ENCODE results near the gene CFAP47.
"Not testable (repeated sequence)": the region's sequence is repeated elsewhere in the genome, so short reads cannot be mapped to it uniquely, and the experiment has no call there.

The CFAP47 gene

DNA sequence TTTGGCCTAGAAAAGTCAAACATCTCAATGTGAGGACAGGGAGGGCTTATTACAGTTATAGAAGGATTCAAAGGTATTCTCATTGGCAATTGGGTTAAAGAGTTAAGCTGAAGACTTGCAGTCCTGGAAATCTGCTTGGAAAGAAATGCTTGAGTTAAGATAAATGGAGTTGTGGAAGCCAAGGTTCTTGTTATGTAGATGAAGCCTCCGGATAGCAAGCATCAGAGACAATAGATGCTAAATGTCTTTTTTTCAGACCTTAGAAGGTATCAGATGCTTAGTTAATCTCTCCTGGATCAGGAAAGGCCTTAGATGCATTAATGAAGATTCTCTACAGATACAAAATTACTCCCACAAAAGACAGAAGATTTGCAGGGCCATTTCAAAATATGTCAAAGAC is 299.3 kb downstream of the CFAP47 start:
- TF ChIP-seq, protein P1, sequence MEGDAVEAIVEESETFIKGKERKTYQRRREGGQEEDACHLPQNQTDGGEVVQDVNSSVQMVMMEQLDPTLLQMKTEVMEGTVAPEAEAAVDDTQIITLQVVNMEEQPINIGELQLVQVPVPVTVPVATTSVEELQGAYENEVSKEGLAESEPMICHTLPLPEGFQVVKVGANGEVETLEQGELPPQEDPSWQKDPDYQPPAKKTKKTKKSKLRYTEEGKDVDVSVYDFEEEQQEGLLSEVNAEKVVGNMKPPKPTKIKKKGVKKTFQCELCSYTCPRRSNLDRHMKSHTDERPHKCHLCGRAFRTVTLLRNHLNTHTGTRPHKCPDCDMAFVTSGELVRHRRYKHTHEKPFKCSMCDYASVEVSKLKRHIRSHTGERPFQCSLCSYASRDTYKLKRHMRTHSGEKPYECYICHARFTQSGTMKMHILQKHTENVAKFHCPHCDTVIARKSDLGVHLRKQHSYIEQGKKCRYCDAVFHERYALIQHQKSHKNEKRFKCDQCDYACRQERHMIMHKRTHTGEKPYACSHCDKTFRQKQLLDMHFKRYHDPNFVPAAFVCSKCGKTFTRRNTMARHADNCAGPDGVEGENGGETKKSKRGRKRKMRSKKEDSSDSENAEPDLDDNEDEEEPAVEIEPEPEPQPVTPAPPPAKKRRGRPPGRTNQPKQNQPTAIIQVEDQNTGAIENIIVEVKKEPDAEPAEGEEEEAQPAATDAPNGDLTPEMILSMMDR (IDR thresholded peaks at IDR 0.05; ENCODE audit: insufficient read depth, low read length, poor library complexity, severe bottlenecking): no peak
- no peak for TF ChIP-seq EZH2phosphoT487 (conservative IDR thresholded peaks at IDR 0.05; ENCODE audit: low read length)
- Histone ChIP-seq H3K27me3 (ENCODE audit: low read length) (no peaks in the 10 kb centered on the region), H3F3A (ENCODE audit: insufficient read depth) (no peaks in the 10 kb centered on the region)

DNA sequence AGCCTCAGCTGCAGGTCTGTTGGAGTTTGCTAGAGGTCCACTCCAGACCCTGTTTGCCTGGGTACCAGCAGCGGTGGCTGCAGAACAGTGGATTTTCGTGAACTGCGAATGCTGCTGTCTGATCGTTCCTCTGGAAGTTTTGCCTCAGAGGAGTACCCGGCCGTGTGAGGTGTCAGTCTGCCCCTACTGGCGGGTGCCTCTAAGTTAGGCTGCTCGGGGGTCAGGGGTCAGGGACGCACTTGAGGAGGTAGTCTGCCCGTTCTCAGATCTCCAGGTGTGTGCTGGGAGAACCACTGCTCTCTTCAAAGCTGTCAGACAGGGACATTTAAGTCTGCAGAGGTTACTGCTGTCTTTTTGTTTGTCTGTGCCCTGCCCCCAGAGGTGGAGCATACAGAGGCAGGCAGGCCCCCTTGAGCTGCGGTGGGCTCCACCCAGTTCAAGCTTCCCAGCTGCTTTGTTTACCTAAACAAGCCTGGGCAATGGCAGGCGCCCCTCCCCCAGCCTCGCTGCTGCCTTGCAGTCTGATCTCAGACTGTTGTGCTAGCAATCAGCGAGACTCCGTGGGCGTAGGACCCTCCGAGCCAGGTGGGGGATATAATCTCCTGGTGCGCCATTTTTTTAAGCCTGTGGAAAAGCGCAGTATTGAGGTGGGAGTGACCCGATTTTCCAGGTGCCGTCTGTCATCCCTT is 315.4 kb downstream of the CFAP47 start:
- H3K36me3 ChIP-seq (ENCODE audit: low read length); H3K27ac ChIP-seq (ENCODE audit: low read depth, low read length); H4K20me1 ChIP-seq (ENCODE audit: low read depth, low read length); H3F3A ChIP-seq (ENCODE audit: insufficient read depth); H3K4me3 ChIP-seq (ENCODE audit: insufficient read depth, low read length, poor library complexity, severe bottlenecking); H3K79me2 ChIP-seq (ENCODE audit: insufficient read depth, low read length); H3K4me2 ChIP-seq (ENCODE audit: low read depth, low read length, poor library complexity, severe bottlenecking); H3K27me3 ChIP-seq (ENCODE audit: low read length); H2AFZ ChIP-seq (ENCODE audit: low read depth, low read length, severe bottlenecking); H3K9me2 ChIP-seq (replicated peaks; ENCODE audit: insufficient read depth, low read length); H3K9me3 ChIP-seq (ENCODE audit: insufficient read depth, low read length); H3K9ac ChIP-seq (ENCODE audit: low read length): not testable (repeated sequence)

More for the DNA sequence above, 299.3 kb downstream of the CFAP47 start:
- Histone ChIP-seq H3K27ac (ENCODE audit: low read depth, low read length) (no peak overlapping the region), H3K79me2 (ENCODE audit: insufficient read depth, low read length) (no peaks in the 10 kb centered on the region), H3K4me2 (ENCODE audit: low read depth, low read length, poor library complexity, severe bottlenecking) (no peak overlapping the region), H3K36me3 (ENCODE audit: low read length) (no peaks in the 10 kb centered on the region), H2AFZ (ENCODE audit: low read depth, low read length, severe bottlenecking) (no peak overlapping the region), H3K4me3 (ENCODE audit: insufficient read depth, low read length, poor library complexity, severe bottlenecking) (no peak overlapping the region), H3K9me2 (replicated peaks; ENCODE audit: insufficient read depth, low read length) (no peaks in the 10 kb centered on the region), H4K20me1 (ENCODE audit: low read depth, low read length) (no peaks in the 10 kb centered on the region), H3K9ac (ENCODE audit: low read length) (no peak overlapping the region), H3K9me3 (ENCODE audit: insufficient read depth, low read length) (no peaks in the 10 kb centered on the region)

DNA sequence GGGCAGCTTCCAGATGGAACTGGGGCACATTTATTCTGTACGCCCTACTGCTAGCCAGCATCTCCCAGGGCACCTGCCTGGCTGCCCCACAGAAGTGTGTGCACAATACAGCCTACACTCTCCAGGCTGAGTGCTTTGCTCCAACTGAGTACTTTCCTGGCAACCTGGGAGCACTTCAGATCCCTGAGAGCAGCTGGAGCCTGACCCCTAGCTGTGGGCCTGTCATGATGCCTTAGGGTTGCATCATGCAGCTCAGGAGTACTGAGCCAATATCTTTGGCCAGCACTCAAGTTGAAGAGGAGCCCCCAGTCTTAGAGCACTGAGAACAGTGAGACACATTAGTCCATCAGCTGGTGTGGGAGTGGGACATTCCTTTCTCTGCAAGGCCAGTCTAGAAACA is 321.9 kb downstream of the CFAP47 start:
- Histone ChIP-seq H3K27me3 (ENCODE audit: low read length) (no peaks in the 10 kb centered on the region), H2AFZ (ENCODE audit: low read depth, low read length, severe bottlenecking) (no peak overlapping the region), H3K4me3 (ENCODE audit: insufficient read depth, low read length, poor library complexity, severe bottlenecking) (no peak overlapping the region), H4K20me1 (ENCODE audit: low read depth, low read length) (no peaks in the 10 kb centered on the region), H3K4me2 (ENCODE audit: low read depth, low read length, poor library complexity, severe bottlenecking) (no peak overlapping the region), H3K36me3 (ENCODE audit: low read length) (no peaks in the 10 kb centered on the region), H3K9me2 (replicated peaks; ENCODE audit: insufficient read depth, low read length) (no peaks in the 10 kb centered on the region), H3F3A (ENCODE audit: insufficient read depth) (no peaks in the 10 kb centered on the region), H3K9ac (ENCODE audit: low read length) (no peak overlapping the region), H3K79me2 (ENCODE audit: insufficient read depth, low read length) (no peaks in the 10 kb centered on the region), H3K27ac (ENCODE audit: low read depth, low read length) (no peak overlapping the region), H3K9me3 (ENCODE audit: insufficient read depth, low read length) (no peaks in the 10 kb centered on the region)
- no peak for TF ChIP-seq EZH2phosphoT487 (conservative IDR thresholded peaks at IDR 0.05; ENCODE audit: low read length)
- TF ChIP-seq, protein P1 (IDR thresholded peaks at IDR 0.05; ENCODE audit: insufficient read depth, low read length, poor library complexity, severe bottlenecking): no peak

DNA sequence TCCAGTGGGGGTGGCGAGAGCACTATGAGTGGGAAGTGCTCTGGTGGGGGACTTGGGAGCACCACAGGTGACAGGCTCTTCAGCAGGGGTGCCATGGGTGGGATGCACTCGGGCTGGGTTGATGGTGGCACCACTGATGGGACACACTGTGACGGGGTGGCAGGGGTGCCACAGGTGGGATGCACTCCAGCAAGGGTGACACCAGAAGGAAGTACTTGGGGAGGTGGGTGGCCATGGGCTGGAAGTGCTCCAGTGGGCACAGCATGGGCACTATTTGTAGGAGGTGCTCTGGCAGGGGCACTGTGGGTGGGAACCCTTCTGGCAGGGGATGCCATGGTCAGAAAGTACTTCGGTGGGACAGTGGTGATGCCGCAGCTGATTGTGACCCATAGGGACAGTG is 346.6 kb downstream of the CFAP47 start:
- H3K4me2 ChIP-seq (ENCODE audit: low read depth, low read length, poor library complexity, severe bottlenecking): no peak overlapping the region
- H3K9me2 ChIP-seq (replicated peaks; ENCODE audit: insufficient read depth, low read length): no peaks in the 10 kb centered on the region
- H3K27me3 ChIP-seq (ENCODE audit: low read length): no peaks in the 10 kb centered on the region
- no peaks in the 10 kb centered on the region for H3K9me3 ChIP-seq (ENCODE audit: insufficient read depth, low read length)
- H3K4me3 ChIP-seq (ENCODE audit: insufficient read depth, low read length, poor library complexity, severe bottlenecking): no peak overlapping the region
- no peak overlapping the region for H3K27ac ChIP-seq (ENCODE audit: low read depth, low read length)
- no peaks in the 10 kb centered on the region for H3F3A ChIP-seq (ENCODE audit: insufficient read depth)
- no peaks in the 10 kb centered on the region for H3K36me3 ChIP-seq (ENCODE audit: low read length)
- no peak overlapping the region for H2AFZ ChIP-seq (ENCODE audit: low read depth, low read length, severe bottlenecking)
- no peak overlapping the region for H3K9ac ChIP-seq (ENCODE audit: low read length)
- TF ChIP-seq, protein P1 (IDR thresholded peaks at IDR 0.05; ENCODE audit: insufficient read depth, low read length, poor library complexity, severe bottlenecking): no peak
- no peak for TF ChIP-seq EZH2phosphoT487 (conservative IDR thresholded peaks at IDR 0.05; ENCODE audit: low read length)
- H3K79me2 ChIP-seq (ENCODE audit: insufficient read depth, low read length): no peaks in the 10 kb centered on the region
- H4K20me1 ChIP-seq (ENCODE audit: low read depth, low read length): no peaks in the 10 kb centered on the region

All from SU-DHL-6 (cell line).